ENCODE data around the gene UTP25.

DNA sequence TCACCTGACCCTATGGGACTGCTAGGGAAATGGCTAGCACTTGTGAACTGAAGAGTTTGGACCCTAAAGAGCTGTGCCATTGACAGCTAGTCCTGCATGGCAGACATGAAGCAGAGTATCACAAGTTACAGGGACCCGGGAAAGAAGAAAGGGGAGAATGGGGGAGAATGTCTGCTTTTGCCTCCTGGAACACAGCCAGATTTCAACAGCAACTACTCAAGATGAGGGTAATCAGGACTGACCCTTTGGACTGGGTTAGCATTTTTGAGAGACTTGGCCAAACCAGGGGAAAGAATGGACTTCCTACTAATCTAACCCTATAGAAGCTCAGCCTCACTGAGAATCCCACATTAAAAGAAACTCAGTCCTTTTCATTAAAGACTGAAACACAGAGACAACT is 8.7 kb upstream of the UTP25 start:
- TF ChIP-seq, protein P1, sequence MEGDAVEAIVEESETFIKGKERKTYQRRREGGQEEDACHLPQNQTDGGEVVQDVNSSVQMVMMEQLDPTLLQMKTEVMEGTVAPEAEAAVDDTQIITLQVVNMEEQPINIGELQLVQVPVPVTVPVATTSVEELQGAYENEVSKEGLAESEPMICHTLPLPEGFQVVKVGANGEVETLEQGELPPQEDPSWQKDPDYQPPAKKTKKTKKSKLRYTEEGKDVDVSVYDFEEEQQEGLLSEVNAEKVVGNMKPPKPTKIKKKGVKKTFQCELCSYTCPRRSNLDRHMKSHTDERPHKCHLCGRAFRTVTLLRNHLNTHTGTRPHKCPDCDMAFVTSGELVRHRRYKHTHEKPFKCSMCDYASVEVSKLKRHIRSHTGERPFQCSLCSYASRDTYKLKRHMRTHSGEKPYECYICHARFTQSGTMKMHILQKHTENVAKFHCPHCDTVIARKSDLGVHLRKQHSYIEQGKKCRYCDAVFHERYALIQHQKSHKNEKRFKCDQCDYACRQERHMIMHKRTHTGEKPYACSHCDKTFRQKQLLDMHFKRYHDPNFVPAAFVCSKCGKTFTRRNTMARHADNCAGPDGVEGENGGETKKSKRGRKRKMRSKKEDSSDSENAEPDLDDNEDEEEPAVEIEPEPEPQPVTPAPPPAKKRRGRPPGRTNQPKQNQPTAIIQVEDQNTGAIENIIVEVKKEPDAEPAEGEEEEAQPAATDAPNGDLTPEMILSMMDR (IDR thresholded peaks at IDR 0.05): no peak
- TF ChIP-seq EZH2phosphoT487 (IDR thresholded peaks at IDR 0.05): no peak

All from neural progenitor cell (in vitro differentiated cells).